ENCODE results near the gene TMTC2. TPM values are rescaled to one million over a fixed set of nuclear protein-coding genes. Genes with fewer than 3 reads are reported as not detected.

TMTC2 gene
- total RNA-seq, 1 donor from 2014 or later, result 22.9 TPM

DNA sequence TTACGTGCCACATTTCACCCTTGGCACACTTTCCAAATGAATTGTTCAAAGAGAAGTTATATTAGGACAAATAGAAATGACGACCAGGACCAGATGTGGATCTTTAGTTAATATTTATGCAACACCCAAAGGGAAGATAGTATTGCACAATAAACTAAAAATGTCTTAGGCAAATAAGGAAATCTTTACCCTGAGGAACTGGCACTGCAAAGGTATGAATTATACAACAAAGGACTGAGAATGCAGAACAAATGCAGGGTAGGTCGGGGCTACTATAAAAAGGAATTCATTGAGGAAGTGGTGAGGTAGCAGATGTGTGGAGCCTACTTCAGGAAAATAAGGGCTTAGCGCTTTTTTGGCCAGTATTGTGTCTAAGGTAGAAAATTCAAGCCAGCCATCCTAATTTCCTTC, 3.9 kb upstream of the TMTC2 start:
- no peak for DNase-seq

DNA sequence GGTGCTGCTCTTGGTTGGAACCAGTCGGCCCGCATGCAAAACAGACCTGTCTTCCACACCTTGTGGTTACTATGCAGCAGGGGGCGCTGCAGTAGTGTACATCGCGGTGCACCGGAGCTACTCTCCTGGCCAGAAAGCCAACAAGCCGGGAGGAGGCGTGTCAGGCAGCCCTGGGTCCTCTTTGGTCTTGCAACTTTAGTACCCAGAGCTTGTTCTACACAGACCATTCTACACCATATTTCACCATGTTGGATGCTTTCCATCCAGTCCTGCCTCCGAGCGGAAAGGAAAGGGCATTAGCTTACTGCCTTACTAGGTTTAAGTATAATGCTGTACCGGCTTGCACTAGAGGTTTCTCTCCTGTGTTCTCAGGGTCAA, 927 bp upstream of the TMTC2 start:
- peak; percentile 87 for DNase-seq

DNA sequence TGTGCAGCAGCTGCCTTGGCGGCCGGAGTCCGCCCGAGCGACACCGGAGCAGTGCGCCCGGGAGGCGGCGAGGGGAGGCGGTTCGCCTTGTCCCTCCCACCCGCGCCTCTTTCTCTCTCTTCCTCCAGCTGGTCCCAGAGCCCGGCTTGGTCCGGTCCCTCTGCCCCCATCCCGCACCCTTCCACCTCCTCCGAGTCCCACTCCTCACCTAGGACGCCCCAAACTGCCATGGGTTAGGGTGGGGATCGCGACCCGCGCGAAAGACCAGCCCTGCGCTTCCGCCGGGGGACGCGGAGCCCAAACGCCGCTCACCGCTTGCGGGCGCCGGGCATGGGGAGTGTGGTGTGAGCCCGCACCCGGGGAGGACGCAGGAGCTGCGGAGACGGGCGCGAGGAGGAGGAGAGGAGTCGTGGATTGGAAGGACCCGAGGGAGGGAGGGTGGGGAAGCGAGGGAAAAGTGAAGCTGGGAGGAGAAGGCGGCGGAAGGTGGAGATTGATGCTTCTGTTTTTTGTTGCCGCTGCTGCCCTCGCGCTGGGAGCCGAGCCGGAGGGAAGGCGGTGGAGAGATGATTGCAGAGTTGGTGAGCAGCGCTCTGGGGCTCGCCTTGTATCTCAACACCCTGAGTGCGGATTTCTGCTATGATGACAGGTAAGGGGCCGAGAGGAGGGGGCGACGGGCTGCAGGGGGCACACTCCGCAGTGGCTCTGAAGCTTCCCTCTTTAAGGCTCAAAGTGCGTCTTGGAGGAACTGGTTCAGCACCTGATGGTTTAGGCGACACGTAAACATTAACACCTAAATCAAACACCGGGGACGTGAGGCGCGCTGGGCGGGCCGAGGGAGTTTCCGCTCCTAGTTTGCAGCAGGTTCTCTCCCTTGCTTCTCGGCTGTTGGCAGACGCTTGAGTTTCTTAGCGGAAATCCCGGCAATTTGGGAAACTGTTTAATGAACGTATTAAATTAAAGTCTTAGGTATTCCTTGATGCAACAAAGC, 610 bp downstream of the TMTC2 start:
- DNase-seq, result no peak

DNA sequence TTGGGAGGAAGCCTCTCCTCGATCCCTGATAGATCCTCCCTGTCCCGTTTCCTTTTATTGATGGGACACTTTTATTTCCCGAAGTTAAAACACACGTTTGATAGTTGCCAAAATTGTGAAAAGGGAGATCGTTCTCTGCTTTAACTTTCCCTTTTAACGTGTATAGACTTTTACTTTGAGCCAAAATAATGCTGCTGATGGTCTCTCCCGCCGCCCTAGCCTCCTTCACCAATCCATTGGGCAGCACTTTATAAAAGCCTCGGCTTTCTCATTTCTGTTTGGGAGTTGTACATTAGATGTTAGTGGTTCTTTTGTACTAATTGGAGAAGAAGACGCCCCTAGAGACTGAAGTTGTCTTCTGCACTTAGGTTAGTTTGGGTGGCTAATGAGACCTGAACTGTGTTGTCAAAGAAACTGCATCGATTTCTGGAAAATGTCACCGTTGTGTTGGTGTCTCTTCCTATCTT, 1.4 kb downstream of the TMTC2 start:
- no peak for DNase-seq

DNA sequence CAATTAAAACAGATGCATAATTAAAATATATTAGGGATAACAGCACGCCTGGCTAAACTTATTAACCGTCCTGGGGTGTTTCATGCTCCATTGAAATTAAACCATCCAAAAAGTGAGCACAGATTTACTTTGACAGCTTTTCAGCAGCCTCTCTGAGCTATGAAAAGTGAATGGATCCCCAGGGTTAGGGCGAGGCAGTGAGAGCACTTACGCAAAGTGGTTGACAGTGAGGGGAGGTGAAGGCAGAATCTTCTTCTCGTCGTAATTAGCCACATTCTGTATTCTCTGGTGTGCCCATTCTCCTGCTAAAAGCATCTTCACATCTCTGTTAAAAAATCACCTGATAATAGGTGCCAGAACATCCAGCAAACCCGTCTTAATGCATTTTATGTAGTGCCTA, 1.9 kb downstream of the TMTC2 start:
- no peak for DNase-seq

DNA sequence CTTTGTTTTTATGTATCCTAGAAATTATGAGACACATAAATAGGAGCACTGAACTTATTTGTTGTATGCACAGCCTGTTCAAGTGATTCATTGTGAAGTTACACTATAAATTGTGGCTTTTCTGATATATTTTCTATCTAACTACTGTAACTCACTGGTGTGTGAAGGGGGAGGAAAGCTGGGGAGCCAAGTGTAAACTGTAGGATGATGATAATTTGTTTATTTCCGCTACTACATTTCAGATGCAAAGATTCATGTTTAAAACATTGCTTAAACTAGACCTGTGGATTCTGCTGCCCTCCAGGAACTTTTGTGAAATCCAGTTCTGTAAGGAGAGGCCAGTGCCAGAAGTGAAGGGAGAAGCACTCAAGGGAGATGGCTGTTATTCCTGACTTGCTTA, 3.3 kb downstream of the TMTC2 start:
- no peak for DNase-seq

DNA sequence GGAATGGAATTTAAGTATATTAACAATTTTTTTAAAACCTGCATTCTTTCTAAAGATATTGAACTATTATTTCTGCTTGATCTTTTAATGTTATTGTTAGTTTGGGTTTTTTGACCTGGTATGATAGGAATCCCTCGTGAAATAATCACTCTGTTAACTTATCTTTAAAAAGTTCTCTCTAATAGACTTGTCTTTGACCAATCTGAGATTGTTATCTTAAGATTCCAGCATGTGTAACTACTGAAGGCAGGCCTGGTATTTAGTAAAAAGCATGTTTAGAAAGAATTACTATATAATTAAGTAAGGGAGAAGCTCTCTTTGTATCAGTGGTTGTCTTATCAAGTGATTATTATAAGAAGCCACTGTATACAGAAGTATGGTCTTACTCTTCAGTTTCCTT, 4.8 kb downstream of the TMTC2 start:
- no peak for DNase-seq

DNA sequence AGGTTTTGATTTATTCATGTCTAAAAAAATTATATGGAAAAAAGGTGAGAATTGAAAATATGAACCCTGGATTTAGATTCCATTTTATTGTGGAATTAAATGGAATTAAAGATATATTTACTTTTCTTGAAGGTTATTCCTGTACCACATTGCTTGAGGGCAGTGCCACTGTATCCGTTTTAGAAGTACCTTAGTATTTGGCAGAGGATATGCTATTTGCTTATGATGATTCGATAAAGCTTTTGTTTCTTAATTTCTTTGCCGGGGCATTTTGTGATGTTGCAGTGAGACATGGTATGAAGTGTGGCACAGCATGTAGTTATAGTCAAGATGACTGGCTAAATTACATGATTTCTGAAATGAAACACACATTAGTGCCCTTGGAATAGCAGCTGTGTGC, 7.6 kb downstream of the TMTC2 start:
- no peak for DNase-seq

DNA sequence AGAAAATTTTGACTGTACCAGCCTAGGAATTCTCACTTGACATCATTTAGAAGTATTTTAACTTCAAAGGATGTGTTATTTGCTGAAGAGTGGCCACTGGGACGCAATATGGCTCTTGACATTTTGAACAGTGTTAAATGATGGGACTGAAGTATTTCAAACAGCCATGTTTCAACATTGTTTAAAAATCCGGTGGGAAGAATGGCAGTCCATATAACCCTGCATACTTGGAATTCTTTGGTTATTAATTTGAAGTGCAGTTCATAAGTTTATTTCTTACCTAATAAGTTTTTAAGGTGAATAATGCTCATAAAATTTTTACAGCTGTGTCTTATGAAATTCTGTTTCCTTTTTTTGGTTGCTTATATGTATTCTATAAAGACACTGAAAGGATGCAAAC, 8.3 kb downstream of the TMTC2 start:
- DNase-seq, result no peak

DNA sequence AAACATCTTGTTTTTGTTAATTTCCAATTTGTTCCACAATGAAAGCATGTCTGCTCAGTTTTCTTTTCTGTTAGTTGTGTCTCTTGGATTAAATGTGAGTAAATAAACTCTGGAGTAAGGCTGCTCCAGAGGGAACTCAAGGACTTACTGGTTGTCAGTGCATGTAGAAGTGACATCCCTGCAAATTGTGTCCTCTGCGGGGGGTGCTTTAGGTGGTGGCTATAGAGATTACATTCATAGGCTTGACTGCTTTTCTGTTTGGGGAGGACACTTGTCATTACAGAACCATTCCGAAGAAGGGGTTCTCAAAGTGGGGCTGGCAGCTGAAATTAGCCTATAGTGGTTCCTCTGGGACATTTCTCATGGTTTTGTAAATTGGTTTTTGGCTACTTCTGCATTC, 8.8 kb downstream of the TMTC2 start:
- no peak for DNase-seq

DNA sequence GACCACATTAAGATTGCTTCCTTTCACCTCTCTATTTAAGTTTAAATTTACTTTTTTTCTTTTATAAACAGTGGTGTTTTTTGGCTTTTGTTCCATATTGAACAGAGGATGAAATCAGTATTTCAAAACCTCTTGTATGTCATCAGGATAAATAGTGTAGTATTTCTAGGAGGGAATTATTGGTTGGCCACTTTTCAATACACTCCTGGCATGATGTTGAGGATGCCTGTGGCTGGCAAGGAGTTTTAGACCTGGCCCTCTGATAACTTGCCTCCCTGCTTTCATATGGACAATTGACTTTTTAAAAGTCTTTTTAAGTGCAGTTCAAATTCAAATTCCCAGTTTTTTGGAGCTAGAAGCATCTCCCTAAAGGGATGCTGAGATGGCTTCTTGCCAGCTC, 9.8 kb downstream of the TMTC2 start:
- DNase-seq, result no peak

DNA sequence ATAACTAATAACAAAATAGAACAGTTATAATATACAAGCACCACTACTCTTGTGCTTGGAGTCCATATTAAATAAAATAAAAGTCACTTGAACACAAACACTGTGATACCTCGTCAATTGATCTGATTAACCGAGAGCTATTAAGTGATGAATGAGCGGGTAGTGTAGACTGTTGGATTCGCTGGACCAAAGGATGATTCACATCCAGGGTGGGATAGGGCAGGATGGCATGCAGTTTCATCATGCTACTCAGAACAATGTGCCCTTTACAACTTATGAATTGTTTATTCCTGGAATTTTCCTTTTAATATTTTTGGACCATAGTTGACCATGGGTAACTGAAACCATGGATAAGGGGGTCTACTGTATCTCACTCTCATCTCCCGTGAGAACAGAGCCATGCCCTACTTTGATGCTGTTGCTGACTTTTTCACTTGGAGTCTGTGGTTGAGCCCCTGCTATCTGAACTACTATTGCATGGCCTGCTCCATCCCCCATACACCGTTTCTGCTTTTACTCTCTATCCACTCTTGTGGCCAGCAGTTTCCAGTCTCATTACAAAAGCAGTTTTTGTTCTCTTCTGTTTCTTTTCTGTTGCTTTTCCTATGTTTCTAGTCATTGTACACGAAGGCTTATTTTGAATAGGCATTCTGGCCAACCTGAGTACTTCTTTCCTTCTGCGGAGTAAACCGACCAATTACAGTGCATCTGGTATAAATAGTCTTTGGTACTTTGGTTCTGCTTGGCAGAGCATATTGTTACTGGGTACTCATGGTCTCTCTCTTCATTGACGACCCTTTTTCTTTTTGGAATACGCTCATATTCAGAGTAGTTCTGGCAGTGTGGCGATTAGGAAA, 12.2 kb downstream of the TMTC2 start:
- no peak for DNase-seq

DNA sequence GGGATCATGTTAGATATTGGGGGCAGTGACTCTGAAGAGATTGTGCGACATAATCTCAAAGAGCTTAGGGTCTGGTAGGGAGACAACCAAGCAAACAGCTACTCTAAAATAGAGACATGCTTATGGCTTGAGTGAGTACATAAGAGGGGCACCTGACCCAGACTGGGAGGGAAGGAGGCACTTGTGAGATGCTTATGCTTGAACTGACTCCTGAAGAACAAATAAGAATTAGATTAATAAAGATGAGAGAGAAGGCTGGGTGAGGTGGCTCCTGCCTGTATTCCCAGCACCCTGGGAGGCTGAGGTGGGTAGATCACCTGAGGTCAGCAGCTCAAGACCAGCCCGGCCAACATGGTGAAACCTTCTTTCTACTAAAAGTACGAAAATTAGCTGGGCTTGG, 19.1 kb downstream of the TMTC2 start:
- no peak for DNase-seq

DNA sequence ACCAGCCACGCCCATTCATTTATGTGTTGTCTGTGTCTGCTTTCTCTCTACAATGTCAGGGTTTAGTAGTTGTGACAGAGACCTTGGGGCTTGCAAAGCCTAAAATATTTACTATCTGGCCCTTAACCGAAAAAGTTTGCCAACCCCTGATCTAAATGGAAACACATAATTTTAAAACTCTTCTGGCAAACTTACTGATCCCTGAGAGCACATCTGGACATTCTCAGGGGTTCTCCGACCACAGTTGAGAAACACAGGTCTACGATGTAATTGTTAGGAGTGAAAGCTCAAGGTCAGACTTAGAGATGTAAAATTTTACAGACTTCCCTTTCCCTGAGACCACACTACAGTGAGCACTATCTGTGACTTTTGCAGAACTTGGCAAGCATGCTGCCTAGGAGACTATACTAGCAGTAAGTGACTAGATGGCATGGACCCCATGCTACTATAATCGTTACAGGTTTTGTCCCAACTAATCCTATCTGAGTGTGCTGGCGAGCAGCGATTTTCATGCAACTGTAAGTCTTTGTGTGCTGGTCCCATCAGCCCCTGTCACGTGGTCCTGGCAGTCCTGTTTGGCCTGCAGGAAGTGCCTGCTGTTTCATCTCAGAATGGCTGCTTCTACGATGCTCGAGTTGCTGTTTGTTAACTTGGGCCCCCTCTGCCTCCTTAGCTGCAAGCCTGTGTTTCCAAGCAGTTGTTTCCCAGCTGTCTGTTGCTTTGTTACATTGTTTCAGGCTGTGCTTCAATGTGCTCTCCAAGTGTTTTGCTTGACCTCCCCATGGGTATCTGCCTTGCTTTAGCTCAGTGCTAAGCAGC, 21.6 kb downstream of the TMTC2 start:
- peak; percentile 40 for DNase-seq

DNA sequence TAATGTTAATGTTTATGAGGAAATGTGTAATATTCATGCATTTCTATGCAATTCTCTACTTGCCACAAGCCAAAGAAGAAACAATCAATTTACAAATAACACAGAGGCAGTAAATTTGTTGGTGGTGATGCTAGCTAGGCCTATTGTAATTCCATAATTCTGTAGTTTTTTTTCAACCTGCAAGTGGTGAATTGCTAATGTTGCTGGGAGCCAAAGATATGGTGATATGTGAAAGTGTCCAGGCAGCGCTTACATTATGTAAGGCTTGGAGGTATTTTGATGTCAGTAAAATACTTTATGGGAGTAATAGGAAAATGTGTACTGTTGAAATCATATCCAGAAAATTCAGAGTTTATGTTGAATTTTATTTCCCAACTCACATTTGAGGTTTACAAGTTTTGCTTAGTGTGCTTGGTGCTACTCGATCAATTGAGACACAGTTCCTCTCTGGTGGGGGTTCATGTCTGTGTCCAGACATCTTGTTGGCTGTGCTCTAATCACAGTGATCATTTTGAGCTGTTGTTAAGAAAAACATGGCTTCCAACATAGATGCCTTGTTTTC, 23.2 kb downstream of the TMTC2 start:
- DNase-seq, result no peak

DNA sequence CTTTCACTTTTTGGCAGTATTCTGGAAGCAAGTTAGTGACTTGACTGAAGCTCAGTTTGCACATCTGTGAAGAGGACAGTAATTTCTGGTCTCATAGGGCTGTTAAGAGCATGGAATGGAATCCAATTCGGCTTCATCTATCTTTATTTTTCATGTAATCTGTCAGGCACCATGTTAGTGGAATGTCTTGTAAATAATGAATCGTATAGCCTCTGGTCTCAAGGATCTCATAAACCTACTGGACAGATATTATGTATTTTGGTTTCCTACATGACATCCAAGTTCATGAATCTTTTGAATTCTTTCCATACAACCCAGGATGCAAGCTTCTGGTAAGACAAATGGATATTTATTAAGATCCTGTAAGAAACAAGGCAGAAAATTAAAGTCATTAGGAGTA, 24.0 kb downstream of the TMTC2 start:
- DNase-seq, result no peak

DNA sequence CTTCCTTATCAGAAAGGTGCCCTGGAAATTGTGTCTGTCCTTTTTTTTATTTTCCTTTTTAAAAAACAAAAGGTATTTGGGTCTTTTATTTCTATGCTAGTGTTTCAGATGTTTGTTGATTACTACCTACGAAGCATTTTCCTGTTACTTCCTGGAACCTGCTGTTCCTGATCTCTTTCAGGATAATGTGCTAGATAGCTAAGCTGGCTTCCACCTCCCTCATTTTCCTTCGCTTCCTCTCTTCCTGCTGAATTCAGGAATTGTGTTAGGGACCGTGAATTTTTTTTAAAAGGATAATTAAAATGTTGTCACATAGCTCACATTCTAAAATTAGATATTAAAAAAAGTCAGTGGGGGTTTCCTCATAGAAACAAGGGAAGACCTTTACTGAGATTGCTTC, 27.7 kb downstream of the TMTC2 start:
- no peak for DNase-seq

DNA sequence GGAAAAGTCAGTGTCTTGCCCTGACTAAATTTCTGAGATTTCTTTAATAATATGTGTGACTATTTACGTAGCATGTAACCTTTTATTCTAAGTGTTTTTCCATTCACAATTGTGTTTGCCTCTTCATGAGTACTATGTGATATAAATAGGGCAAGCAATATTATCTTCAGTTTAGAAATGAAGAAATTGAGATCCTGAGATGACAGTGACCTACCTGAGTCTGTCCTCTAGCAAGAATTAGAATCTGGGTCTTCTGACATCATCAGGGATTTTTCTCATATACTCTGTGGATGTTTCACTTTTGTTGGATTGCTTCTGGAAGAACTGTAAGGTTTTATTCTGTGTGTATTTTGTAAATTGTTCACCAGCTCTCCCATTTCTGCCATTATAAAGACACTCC, 35.0 kb downstream of the TMTC2 start:
- DNase-seq, result no peak

DNA sequence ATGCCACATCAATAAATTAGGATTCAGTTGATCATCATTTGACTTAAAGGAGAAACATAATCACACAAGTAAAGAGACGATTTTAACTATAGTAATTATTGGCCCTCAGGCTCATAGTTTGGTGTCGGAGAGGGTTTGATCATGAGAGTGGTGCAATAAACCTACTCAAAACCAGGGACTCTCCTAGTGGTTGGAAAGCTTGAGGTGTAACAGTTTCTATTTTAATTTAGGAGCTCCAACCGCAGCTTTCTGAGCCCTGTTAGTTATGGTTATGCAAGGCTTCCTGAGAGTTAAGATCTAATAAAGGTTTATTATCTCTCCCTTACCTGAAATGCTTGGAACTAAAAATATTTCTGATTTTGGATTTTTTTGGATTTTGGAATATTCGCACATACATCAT, 36.4 kb downstream of the TMTC2 start:
- no peak for DNase-seq

DNA sequence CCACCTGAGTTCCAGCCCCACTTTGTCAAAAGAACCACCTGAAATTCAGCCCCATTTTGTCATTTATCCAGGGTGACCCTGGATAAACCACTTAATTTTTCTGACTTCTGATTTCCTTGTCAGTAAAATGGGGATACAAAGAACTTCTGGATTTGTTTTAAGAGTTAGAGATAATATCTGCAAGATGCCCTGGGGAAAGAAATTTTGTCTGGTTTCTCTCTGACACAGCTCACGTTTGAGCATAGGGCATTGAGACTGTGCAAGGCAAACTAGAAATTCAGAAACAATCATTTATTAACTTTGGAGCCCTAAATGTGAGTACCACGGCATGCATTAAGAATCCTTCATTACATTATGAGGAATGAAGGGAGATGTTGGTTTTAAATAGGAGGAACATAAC, 37.2 kb downstream of the TMTC2 start:
- no peak for DNase-seq

DNA sequence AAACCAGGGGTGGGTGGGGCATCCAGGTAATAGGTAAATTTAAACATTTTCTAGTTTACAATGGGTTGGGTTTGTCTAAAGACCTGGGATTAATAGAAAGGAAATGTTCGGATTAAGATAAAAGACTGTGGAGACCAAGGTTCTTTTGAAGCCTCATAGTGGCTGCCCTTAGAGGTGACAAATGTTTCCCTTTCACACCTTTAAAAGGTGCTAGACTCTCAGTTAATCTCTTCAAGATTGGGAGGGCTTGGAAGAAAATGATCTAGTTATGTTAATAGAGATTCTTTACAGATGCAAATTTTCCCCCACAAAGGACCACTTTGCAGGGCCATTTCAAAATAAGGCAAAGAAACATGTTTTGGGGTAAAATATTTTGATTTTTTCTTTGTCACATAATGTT, 39.0 kb downstream of the TMTC2 start:
- no peak for DNase-seq

DNA sequence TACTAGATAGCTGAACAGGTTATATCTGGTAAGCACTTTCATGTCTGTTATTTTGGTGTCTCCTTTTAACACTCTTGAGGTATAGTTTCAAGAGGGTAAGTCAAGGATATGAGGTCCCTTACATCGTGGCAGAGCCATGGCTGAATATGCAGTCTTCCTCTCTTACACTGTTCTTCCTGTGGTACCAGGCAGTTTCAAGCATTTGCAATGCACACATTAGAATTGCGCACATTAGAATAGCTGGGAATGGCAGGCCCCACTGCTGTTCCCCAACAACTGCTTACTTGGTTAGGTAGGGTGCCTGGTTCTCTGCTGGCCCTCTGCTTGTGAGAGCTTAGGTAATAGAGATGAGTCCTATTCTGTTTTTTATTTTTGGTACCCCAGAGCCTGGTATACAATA, 41.2 kb downstream of the TMTC2 start:
- no peak for DNase-seq
